Measurements from ENCODE around the gene KRTAP12-1. TPM values are rescaled to one million over a fixed set of nuclear protein-coding genes. Genes with fewer than 3 reads are reported as not detected.

Gene KRTAP12-1
- total and polyA plus RNA-seq, 2 donors (not counting 3 experiments of a cell fraction or from before 2014, with no cell fraction given), result not detected

DNA sequence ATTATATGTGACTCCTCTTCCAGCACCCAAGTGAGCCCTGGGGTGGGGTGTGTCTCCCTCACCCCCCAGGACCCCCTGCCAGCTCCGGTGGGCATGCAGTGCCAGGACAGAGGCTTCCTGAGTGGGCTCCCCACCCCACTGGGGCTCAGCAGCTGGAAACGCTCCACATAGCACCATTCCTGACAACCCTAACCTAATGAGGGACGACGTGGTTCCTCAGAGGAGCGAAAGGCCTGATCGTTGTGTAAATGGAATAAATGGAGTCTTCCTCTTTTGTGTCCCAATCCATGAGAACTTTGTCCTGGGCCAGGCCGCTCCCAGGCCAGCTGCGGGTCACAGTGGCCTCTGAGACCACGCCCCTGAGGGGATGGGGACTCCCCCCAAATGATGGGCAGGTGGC lies 31.2 kb upstream of the KRTAP12-1 start:
- no peak overlapping the region for H2AFZ ChIP-seq (ENCODE audit: low read depth, low read length)
- TF ChIP-seq JUN (IDR thresholded peaks at IDR 0.05; ENCODE audit: borderline replicate concordance, insufficient read depth, insufficient read length, low read depth) (no peak), FOS (IDR thresholded peaks at IDR 0.05; ENCODE audit: borderline replicate concordance, insufficient read depth, low read length) (no peak), MYC (IDR thresholded peaks at IDR 0.05; ENCODE audit: low read depth, low read length) (no peak), POLR2A (IDR thresholded peaks at IDR 0.05; ENCODE audit: low read depth, low read length) (no peak), EZH2 (IDR thresholded peaks at IDR 0.05; ENCODE audit: borderline replicate concordance, low read depth, low read length, severe bottlenecking) (no peak), GATA2 (IDR thresholded peaks at IDR 0.05; ENCODE audit: insufficient read depth, insufficient read length, low read depth, low read length) (no peak), POLR2AphosphoS5 (IDR thresholded peaks at IDR 0.05; ENCODE audit: insufficient read depth, low read depth, low read length) (no peak)
- TF ChIP-seq, protein P1, sequence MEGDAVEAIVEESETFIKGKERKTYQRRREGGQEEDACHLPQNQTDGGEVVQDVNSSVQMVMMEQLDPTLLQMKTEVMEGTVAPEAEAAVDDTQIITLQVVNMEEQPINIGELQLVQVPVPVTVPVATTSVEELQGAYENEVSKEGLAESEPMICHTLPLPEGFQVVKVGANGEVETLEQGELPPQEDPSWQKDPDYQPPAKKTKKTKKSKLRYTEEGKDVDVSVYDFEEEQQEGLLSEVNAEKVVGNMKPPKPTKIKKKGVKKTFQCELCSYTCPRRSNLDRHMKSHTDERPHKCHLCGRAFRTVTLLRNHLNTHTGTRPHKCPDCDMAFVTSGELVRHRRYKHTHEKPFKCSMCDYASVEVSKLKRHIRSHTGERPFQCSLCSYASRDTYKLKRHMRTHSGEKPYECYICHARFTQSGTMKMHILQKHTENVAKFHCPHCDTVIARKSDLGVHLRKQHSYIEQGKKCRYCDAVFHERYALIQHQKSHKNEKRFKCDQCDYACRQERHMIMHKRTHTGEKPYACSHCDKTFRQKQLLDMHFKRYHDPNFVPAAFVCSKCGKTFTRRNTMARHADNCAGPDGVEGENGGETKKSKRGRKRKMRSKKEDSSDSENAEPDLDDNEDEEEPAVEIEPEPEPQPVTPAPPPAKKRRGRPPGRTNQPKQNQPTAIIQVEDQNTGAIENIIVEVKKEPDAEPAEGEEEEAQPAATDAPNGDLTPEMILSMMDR (IDR thresholded peaks at IDR 0.05; ENCODE audit: extremely low read depth in 1 of 2, insufficient read depth in 1 of 2, low read depth in 1 of 2, low read length in 2 of 2), result no peak
- TF ChIP-seq, protein P2, sequence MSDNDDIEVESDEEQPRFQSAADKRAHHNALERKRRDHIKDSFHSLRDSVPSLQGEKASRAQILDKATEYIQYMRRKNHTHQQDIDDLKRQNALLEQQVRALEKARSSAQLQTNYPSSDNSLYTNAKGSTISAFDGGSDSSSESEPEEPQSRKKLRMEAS (IDR thresholded peaks at IDR 0.05; ENCODE audit: insufficient read depth, insufficient read length), result no peak
- H3K27me3 ChIP-seq (ENCODE audit: control insufficient read depth in 2 of 2, insufficient read depth in 2 of 2, low read length in 2 of 2), result peaks cover 66 to 89% of the 10 kb centered on the region in 2 experiments
- DNase-seq (ENCODE audit: low read depth, low spot score) (no peak), FAIRE-seq (no peak)
- ChIA-PET POLR2A (no interaction called here), CTCF (interaction anchor here (0.8 to 1.1 kb wide), 2 partner anchors 49 to 80 kb away, joined by 3 read pairs; no protein-coding TSS in a partner anchor)
- no peaks in the 10 kb centered on the region for H3K36me3 ChIP-seq (ENCODE audit: control insufficient read depth in 2 of 2, extremely low read depth in 1 of 2, insufficient read depth in 2 of 2, low read length in 2 of 2)
- no peaks in the 10 kb centered on the region for H3K9me1 ChIP-seq (replicated peaks; ENCODE audit: control insufficient read depth, extremely low read depth, insufficient read depth, low read length)
- dilution Hi-C loops (cut with MboI; ENCODE audit: extremely low pct_ligation_motif_present, low sequenced_read_pairs), result no loop called here
- no peaks in the 10 kb centered on the region for H4K20me1 ChIP-seq (replicated peaks; ENCODE audit: control insufficient read depth, extremely low read depth, insufficient read depth, low read length)
- H3K4me3 ChIP-seq (replicated peaks in 1 of 3; ENCODE audit: insufficient read depth in 1 of 3, low read depth in 1 of 3, low read length in 3 of 3), result no peak overlapping the region
- H3K4me2 ChIP-seq (ENCODE audit: insufficient read depth, low read length), result no peak overlapping the region
- peaks cover 5% of the 10 kb centered on the region for H3K4me1 ChIP-seq (ENCODE audit: control insufficient read depth, extremely low read depth, insufficient read depth, low read length)
- H3K79me2 ChIP-seq (ENCODE audit: control insufficient read depth, insufficient read depth, low read length), result no peaks in the 10 kb centered on the region
- no peaks in the 10 kb centered on the region for H3K9me3 ChIP-seq (replicated peaks; ENCODE audit: control insufficient read depth, insufficient read depth, low read length)
- H3K9ac ChIP-seq (replicated peaks; ENCODE audit: extremely low read depth, insufficient read depth, low read length), result no peak overlapping the region
- BruUV-seq (replicated peaks), result no TSS peak
- intact Hi-C loops (cut with micrococcal nuclease), result no loop called here
- no peak overlapping the region for H3K27ac ChIP-seq (ENCODE audit: insufficient read depth, low read depth, low read length)
